Ishikawa (cell line): ENCODE data around the gene IDH3A.
A peak's percentile ranks its signal among the peaks of the same experiment; 100 is the strongest.

Experiments
- CEBPB ChIP-seq: IDR thresholded peaks from 2 replicates; pipeline ENCODE4 v1.6.1; 2012
- CREB1 ChIP-seq: IDR thresholded peaks from 2 replicates; pipeline ENCODE4 v1.6.1; 2012; ENCODE audit warnings: low read depth
- EGR1 ChIP-seq: IDR thresholded peaks from 2 replicates; pipeline ENCODE4 v1.6.1; 2012
- EP300 ChIP-seq: IDR thresholded peaks from 2 replicates; pipeline ENCODE4 v1.6.1; 2012; ENCODE audit warnings: borderline replicate concordance
- NFIC ChIP-seq: IDR thresholded peaks from 2 replicates; pipeline ENCODE4 v1.6.1; 2012
- RAD21 ChIP-seq: IDR thresholded peaks from 2 replicates; pipeline ENCODE4 v1.6.1; 2012; ENCODE audit warnings: low read depth
- TAF1 ChIP-seq: IDR thresholded peaks from 2 replicates; pipeline ENCODE4 v1.6.1; 2012; ENCODE audit warnings: low read depth, mild to moderate bottlenecking
- TCF12 ChIP-seq: IDR thresholded peaks from 2 replicates; pipeline ENCODE4 v1.6.1; 2012; ENCODE audit warnings: low read depth
- TEAD4 ChIP-seq: IDR thresholded peaks from 2 replicates; pipeline ENCODE4 v1.6.1; 2012
- YY1 ChIP-seq: IDR thresholded peaks from 2 replicates; pipeline ENCODE4 v1.6.1; 2012; ENCODE audit warnings: low read depth
- ZBTB7A ChIP-seq: IDR thresholded peaks from 2 replicates; pipeline ENCODE4 v1.6.1; 2012; ENCODE audit warnings: low read depth
- TF ChIP-seq, protein P1 (sequence below): IDR thresholded peaks from 2 replicates; pipeline ENCODE4 v1.6.1; 2012
- TF ChIP-seq, protein P2 (sequence below): IDR thresholded peaks from 2 replicates; pipeline ENCODE4 v1.6.1; 2012
- TF ChIP-seq, protein P3 (sequence below): IDR thresholded peaks from 2 replicates; pipeline ENCODE4 v1.6.1; 2012; ENCODE audit warnings: low read depth, mild to moderate bottlenecking

IDH3A gene

GRCh38 chr15:78149068-78149804 lies at the start of gene IDH3A:
Gene IDH3A (plus strand): TSS chr15:78149362. CDS start chr15:78149404, 42 bp downstream.
- TF ChIP-seq TAF1: peak; percentile 65; the same call in 1 of the 2 replicates
- TF ChIP-seq, protein P1, sequence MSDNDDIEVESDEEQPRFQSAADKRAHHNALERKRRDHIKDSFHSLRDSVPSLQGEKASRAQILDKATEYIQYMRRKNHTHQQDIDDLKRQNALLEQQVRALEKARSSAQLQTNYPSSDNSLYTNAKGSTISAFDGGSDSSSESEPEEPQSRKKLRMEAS: peak; percentile 54; the same call in 1 of the 2 replicates
- TF ChIP-seq YY1: 0 out of 2 replicates have a peak, but pooled peaks have one; percentile 30
- TF ChIP-seq, protein P2, sequence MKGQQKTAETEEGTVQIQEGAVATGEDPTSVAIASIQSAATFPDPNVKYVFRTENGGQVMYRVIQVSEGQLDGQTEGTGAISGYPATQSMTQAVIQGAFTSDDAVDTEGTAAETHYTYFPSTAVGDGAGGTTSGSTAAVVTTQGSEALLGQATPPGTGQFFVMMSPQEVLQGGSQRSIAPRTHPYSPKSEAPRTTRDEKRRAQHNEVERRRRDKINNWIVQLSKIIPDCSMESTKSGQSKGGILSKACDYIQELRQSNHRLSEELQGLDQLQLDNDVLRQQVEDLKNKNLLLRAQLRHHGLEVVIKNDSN: peak; percentile 3; the same call in 1 of the 2 replicates
- TF ChIP-seq ZBTB7A: no peak; the same call in 1 of the 2 replicates
- peak; percentile 42; the same call in 1 of the 2 replicates for TF ChIP-seq EP300
- peak; percentile 91 for TF ChIP-seq NFIC
- TF ChIP-seq, protein P3, sequence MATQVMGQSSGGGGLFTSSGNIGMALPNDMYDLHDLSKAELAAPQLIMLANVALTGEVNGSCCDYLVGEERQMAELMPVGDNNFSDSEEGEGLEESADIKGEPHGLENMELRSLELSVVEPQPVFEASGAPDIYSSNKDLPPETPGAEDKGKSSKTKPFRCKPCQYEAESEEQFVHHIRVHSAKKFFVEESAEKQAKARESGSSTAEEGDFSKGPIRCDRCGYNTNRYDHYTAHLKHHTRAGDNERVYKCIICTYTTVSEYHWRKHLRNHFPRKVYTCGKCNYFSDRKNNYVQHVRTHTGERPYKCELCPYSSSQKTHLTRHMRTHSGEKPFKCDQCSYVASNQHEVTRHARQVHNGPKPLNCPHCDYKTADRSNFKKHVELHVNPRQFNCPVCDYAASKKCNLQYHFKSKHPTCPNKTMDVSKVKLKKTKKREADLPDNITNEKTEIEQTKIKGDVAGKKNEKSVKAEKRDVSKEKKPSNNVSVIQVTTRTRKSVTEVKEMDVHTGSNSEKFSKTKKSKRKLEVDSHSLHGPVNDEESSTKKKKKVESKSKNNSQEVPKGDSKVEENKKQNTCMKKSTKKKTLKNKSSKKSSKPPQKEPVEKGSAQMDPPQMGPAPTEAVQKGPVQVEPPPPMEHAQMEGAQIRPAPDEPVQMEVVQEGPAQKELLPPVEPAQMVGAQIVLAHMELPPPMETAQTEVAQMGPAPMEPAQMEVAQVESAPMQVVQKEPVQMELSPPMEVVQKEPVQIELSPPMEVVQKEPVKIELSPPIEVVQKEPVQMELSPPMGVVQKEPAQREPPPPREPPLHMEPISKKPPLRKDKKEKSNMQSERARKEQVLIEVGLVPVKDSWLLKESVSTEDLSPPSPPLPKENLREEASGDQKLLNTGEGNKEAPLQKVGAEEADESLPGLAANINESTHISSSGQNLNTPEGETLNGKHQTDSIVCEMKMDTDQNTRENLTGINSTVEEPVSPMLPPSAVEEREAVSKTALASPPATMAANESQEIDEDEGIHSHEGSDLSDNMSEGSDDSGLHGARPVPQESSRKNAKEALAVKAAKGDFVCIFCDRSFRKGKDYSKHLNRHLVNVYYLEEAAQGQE: no peak
- TF ChIP-seq CREB1: no peak
- peak; percentile 12; the same call in 1 of the 2 replicates for TF ChIP-seq TCF12
- no peak for TF ChIP-seq CEBPB

GRCh38 chr15:78100886-78101285 lies 48.3 kb upstream of the IDH3A start:
- TF ChIP-seq NFIC (no peak), YY1 (no peak), TEAD4 (no peak), CEBPB (no peak), RAD21 (no peak)
- TF ChIP-seq, protein P3: no peak

GRCh38 chr15:78101423-78102105 lies 47.6 kb upstream of the IDH3A start:
- no peak for TF ChIP-seq CREB1

GRCh38 chr15:78102211-78102610 lies 47.0 kb upstream of the IDH3A start:
- TF ChIP-seq, protein P3: no peak
- no peak for TF ChIP-seq CREB1
- TF ChIP-seq, protein P2: no peak
- TF ChIP-seq EGR1: no peak
- no peak for TF ChIP-seq EP300
- TF ChIP-seq TCF12: no peak
- TF ChIP-seq RAD21: no peak
- no peak for TF ChIP-seq NFIC
- TF ChIP-seq CEBPB: no peak
- no peak for TF ChIP-seq TAF1
- TF ChIP-seq TEAD4: no peak
- TF ChIP-seq ZBTB7A: no peak

DNA sequence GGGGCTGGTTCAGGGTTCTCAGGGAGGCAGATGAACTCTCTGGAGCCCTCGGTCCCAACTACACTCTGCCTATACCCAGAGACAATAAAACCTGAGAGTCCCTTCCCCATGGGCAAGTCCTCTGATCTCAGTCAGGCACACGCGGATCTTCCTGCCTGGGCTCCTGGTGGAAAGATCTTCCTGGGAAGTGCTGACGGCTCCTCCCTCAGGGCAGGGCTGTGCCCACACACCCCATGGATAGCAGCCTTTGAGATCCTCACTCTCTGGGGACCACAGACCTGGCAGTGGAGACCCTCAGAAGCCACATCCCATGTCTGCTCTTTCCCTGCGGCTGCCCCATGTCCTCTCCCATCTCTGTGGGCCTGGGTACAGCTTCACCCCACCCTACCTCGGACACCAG lies 46.4 kb upstream of the IDH3A start:
- TF ChIP-seq YY1 (no peak), CEBPB (no peak), TAF1 (no peak), RAD21 (no peak)
